ENCODE data around the gene CYB5R3.
"Not testable (repeated sequence)": the region's sequence is repeated elsewhere in the genome, so short reads cannot be mapped to it uniquely, and the experiment has no call there.

The CYB5R3 gene

DNA sequence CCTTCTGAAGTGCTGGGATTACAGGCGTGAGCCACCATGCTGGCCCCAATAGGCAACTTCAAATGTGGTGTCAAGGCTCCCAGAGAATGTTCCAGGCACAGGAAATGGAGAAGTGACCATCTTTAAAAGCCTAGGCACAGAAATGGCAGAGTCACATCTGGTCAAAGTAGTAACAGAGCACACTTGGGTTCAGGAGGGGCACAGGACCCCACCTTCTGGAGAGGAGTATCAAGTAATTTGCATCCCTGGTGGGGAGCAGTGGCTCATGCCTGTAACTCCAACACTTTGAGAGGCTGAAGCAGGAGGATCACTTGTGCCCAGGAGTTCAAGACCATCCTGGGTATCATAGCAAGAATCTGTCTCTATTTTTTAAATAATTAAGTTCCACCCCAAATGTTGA is 66.2 kb downstream of the CYB5R3 start:
- no peak overlapping the region for H3K4me3 ChIP-seq (IDR thresholded peaks at IDR 0.05; ENCODE audit: insufficient read depth, low read depth, low read length)
- H3K9ac ChIP-seq: no peak overlapping the region
- TF ChIP-seq, protein P1, sequence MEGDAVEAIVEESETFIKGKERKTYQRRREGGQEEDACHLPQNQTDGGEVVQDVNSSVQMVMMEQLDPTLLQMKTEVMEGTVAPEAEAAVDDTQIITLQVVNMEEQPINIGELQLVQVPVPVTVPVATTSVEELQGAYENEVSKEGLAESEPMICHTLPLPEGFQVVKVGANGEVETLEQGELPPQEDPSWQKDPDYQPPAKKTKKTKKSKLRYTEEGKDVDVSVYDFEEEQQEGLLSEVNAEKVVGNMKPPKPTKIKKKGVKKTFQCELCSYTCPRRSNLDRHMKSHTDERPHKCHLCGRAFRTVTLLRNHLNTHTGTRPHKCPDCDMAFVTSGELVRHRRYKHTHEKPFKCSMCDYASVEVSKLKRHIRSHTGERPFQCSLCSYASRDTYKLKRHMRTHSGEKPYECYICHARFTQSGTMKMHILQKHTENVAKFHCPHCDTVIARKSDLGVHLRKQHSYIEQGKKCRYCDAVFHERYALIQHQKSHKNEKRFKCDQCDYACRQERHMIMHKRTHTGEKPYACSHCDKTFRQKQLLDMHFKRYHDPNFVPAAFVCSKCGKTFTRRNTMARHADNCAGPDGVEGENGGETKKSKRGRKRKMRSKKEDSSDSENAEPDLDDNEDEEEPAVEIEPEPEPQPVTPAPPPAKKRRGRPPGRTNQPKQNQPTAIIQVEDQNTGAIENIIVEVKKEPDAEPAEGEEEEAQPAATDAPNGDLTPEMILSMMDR (conservative IDR thresholded peaks at IDR 0.05; ENCODE audit: low read depth, low read length): no peak
- H3K4me1 ChIP-seq (ENCODE audit: low read depth, poor library complexity, severe bottlenecking): peaks cover 20% of the 10 kb centered on the region
- H3K27ac ChIP-seq: no peak overlapping the region
- H4K20me1 ChIP-seq (ENCODE audit: insufficient read depth): no peaks in the 10 kb centered on the region
- H3K79me2 ChIP-seq (ENCODE audit: insufficient read depth, low read depth): peaks cover 10% of the 10 kb centered on the region
- H3K27me3 ChIP-seq (ENCODE audit: insufficient read depth, low read depth): no peaks in the 10 kb centered on the region
- H3K4me2 ChIP-seq: no peak overlapping the region
- H2AFZ ChIP-seq (ENCODE audit: low read depth): no peak overlapping the region
- 0 out of 2 replicates have a peak, but pooled peaks cover under 1% of the 10 kb centered on the region for H3K36me3 ChIP-seq (ENCODE audit: insufficient read depth)

DNA sequence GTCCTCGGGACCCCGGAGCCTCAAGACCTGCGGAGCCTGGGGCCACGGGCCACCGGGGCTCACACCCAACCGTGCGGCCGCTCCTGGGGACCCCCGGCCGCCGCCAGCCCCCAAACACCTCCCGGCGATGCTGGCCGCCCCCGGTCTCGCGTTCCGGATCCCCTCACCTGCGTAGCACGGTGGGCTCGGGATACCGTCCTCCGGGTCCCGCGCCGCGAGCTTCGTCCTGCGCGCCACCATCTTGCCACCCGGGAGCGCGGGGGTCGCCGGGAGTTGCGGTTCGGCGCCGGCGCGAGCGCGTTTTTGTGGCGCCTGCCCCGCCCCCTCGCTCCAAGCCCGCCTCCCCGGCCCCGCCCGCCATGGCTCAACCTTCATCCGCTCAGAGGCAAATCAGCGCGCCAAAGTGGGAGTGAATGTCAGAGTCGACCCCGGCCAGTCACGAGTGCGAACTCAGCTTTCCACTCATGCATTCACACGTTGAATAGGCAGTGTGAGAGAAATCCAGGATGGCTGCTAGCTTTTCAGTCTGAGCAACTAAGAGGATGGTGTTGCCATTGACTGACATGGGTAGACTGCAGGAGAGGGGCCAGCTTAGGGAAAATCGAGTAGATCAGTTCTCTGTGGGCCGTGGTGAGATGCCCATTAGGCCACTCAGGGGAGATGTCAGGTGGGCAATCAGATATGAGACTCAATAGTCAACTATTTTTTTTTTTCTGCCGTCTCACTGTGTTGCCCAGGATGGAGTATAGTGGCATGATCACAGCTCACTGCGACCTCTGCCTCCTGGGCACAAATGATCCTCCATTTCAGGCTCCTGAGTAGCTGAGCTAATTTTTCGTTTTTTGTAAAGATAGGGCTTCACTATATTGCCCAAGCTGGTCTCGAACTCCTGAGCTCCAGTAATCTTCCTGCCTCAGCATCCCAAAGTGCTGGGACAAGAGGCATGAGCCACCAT is 67.2 kb downstream of the CYB5R3 start:
- H4K20me1 ChIP-seq (ENCODE audit: insufficient read depth): no peaks in the 10 kb centered on the region
- H3K79me2 ChIP-seq (ENCODE audit: insufficient read depth, low read depth): peaks cover 10% of the 10 kb centered on the region
- H3K4me2 ChIP-seq: peak overlapping the region; percentile 73
- H3K36me3 ChIP-seq (ENCODE audit: insufficient read depth): 0 out of 2 replicates have a peak, but pooled peaks cover 4% of the 10 kb centered on the region
- peak overlapping the region; percentile 77; the same call in 1 of the 2 replicates for H3K9ac ChIP-seq
- no peak overlapping the region for H3K4me3 ChIP-seq (IDR thresholded peaks at IDR 0.05; ENCODE audit: insufficient read depth, low read depth, low read length)
- TF ChIP-seq, protein P1 (conservative IDR thresholded peaks at IDR 0.05; ENCODE audit: low read depth, low read length): no peak
- peak overlapping the region; percentile 28; the same call in 1 of the 2 replicates for H3K27ac ChIP-seq
- peaks cover 15% of the 10 kb centered on the region for H3K4me1 ChIP-seq (ENCODE audit: low read depth, poor library complexity, severe bottlenecking)
- H3K27me3 ChIP-seq (ENCODE audit: insufficient read depth, low read depth): no peaks in the 10 kb centered on the region
- peak overlapping the region; percentile 41 for H2AFZ ChIP-seq (ENCODE audit: low read depth)

- not testable (repeated sequence) for H4K20me1 ChIP-seq (ENCODE audit: insufficient read depth); H3K36me3 ChIP-seq (ENCODE audit: insufficient read depth); H3K79me2 ChIP-seq (ENCODE audit: insufficient read depth, low read depth); H3K4me1 ChIP-seq (ENCODE audit: low read depth, poor library complexity, severe bottlenecking); H3K4me3 ChIP-seq (IDR thresholded peaks at IDR 0.05; ENCODE audit: insufficient read depth, low read depth, low read length); H3K27me3 ChIP-seq (ENCODE audit: insufficient read depth, low read depth)
- Histone ChIP-seq H3K4me2 (peak overlapping the region; percentile 92), H3K27ac (peak overlapping the region; percentile 28; the same call in 1 of the 2 replicates), H2AFZ (ENCODE audit: low read depth) (peak overlapping the region; percentile 10; the same call in 1 of the 2 replicates), H3K9ac (peak overlapping the region; percentile 77; the same call in 1 of the 2 replicates)
These were observed 67.9 kb downstream of the CYB5R3 start for GRCh38 chr22:42581194-42581761.

- not testable (repeated sequence) for H3K27me3 ChIP-seq (ENCODE audit: insufficient read depth, low read depth); H2AFZ ChIP-seq (ENCODE audit: low read depth); H3K27ac ChIP-seq; H3K4me1 ChIP-seq (ENCODE audit: low read depth, poor library complexity, severe bottlenecking); H3K9ac ChIP-seq; H3K36me3 ChIP-seq (ENCODE audit: insufficient read depth); H3K79me2 ChIP-seq (ENCODE audit: insufficient read depth, low read depth); H3K4me3 ChIP-seq (IDR thresholded peaks at IDR 0.05; ENCODE audit: insufficient read depth, low read depth, low read length); H4K20me1 ChIP-seq (ENCODE audit: insufficient read depth); H3K4me2 ChIP-seq
These were observed 69.2 kb downstream of the CYB5R3 start for GRCh38 chr22:42580040-42580439.

DNA sequence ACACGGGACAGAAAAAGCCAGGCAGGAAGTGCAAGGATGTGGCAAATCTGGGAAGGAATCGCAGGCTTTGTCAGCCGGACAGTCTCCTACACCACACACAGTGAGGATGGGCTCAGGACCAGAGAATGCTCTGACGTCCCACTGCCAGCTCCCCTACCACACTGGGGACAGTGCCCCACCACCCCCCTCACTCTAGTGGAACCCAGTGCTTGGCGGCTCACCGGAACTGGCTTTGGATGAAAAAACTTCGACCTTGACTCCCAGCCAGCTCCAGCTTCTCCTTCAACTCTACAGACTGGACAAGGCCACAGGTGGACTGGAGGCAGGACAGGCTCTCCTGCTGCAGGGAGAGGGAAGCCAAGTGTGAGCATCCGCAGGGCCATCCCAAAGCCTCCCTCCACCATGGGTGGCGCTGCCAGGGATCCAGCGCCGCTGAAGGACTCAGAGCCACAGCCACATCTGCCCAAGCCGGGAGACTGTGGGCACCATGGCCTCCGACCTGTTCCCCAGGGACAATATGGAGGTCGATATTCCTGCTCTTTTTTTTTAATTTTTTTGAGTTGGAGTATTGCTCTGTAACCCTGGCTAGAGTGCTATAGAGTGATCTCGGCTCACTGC is 71.5 kb downstream of the CYB5R3 start:
- Histone ChIP-seq H4K20me1 (ENCODE audit: insufficient read depth) (no peaks in the 10 kb centered on the region), H3K4me1 (ENCODE audit: low read depth, poor library complexity, severe bottlenecking) (peaks cover 7% of the 10 kb centered on the region), H3K4me3 (IDR thresholded peaks at IDR 0.05; ENCODE audit: insufficient read depth, low read depth, low read length) (no peak overlapping the region), H3K79me2 (ENCODE audit: insufficient read depth, low read depth) (peaks cover 10% of the 10 kb centered on the region), H3K27ac (no peak overlapping the region), H2AFZ (ENCODE audit: low read depth) (no peak overlapping the region), H3K4me2 (no peak overlapping the region), H3K9ac (no peak overlapping the region), H3K27me3 (ENCODE audit: insufficient read depth, low read depth) (no peaks in the 10 kb centered on the region), H3K36me3 (ENCODE audit: insufficient read depth) (0 out of 2 replicates have a peak, but pooled peaks cover 4% of the 10 kb centered on the region)
- TF ChIP-seq, protein P1 (conservative IDR thresholded peaks at IDR 0.05; ENCODE audit: low read depth, low read length): no peak

DNA sequence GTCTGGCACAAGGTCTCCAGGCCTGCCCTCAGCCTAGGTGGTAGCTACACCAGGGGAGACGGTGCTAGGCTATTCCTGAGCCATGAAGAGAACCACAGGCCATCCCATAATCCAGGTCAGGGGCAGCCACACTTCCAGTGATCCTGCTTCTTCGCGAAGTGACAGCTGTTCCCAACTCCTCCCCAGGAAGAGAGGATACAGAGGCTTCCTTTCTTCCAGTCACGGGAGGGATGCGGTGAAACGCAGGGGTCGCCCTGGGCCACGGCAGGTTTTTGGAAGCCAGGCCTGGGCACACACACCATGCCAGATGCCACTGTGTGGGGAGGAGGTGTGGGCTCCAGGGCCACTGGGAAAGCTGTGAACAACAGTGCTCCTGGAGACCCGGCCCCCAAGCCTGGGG is 72.1 kb downstream of the CYB5R3 start:
- H3K4me1 ChIP-seq (ENCODE audit: low read depth, poor library complexity, severe bottlenecking); H3K9ac ChIP-seq; H3K79me2 ChIP-seq (ENCODE audit: insufficient read depth, low read depth); H3K27ac ChIP-seq; H4K20me1 ChIP-seq (ENCODE audit: insufficient read depth); H3K4me2 ChIP-seq; H3K27me3 ChIP-seq (ENCODE audit: insufficient read depth, low read depth); H3K4me3 ChIP-seq (IDR thresholded peaks at IDR 0.05; ENCODE audit: insufficient read depth, low read depth, low read length); H2AFZ ChIP-seq (ENCODE audit: low read depth); H3K36me3 ChIP-seq (ENCODE audit: insufficient read depth): not testable (repeated sequence)

DNA sequence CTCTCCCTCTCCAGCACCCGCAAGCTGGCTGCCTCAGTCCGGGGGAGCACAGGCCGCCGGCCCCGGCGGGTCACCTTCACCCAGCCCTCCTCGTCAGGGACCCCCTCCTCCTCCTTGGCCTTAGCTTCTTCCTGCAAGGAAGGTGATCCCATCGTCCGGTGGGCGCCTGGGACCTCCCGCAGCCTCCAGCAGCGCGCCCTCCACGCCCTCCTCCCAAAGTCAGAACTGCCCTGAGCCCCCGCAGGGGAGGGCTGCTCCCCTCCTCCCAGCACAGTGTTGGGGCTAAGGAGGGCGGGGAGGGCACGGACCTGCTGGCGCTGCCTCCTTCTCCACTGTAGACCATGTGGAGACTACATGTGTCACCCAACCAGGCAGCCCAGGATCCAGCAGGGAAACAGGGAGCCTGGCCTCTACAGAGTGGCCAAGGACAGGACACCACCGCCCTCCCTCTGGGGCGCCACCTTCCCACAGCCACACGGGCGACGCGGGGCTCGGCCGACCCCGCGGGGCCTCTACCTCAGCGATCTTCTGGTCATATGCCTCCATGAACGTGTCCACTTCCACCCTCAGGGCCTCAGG is 73.1 kb downstream of the CYB5R3 start:
- H3K79me2 ChIP-seq (ENCODE audit: insufficient read depth, low read depth); H3K4me2 ChIP-seq; H3K36me3 ChIP-seq (ENCODE audit: insufficient read depth); H3K27ac ChIP-seq; H3K27me3 ChIP-seq (ENCODE audit: insufficient read depth, low read depth); H3K9ac ChIP-seq; H3K4me1 ChIP-seq (ENCODE audit: low read depth, poor library complexity, severe bottlenecking); H3K4me3 ChIP-seq (IDR thresholded peaks at IDR 0.05; ENCODE audit: insufficient read depth, low read depth, low read length); H4K20me1 ChIP-seq (ENCODE audit: insufficient read depth); H2AFZ ChIP-seq (ENCODE audit: low read depth): not testable (repeated sequence)
